Measurements from ENCODE around the gene CLASP1. TPM values are rescaled to one million over a fixed set of nuclear protein-coding genes. Genes with fewer than 3 reads are reported as not detected.

The CLASP1 gene
- total RNA-seq, 2 experiments from 2014 or later = 33.8 to 72.4 TPM

GRCh38 chr2:121455446-121455845 lies 193.8 kb downstream of the CLASP1 start:
- H3K79me2 ChIP-seq (ENCODE audit: insufficient read depth, low read depth, low read length) = no peaks in the 10 kb centered on the region
- no peaks in the 10 kb centered on the region for H4K20me1 ChIP-seq (ENCODE audit: insufficient read depth, low read length)
- H3K9me3 ChIP-seq (ENCODE audit: low read length) = no peaks in the 10 kb centered on the region
- ChIA-PET CTCF (ENCODE audit: unreplicated experiment) (no interaction called here), POLR2A (interaction anchor here (1.9 kb wide), 1 partner anchor 11 kb away, joined by 6 read pairs; no protein-coding TSS in a partner anchor)
- H2AFZ ChIP-seq (ENCODE audit: low read length) = no peak overlapping the region
- H3K4me2 ChIP-seq (ENCODE audit: low read length) = no peak overlapping the region
- TF ChIP-seq EZH2phosphoT487 (IDR thresholded peaks at IDR 0.05; ENCODE audit: borderline replicate concordance, low read depth, low read length) = no peak
- TF ChIP-seq CTCF (conservative IDR thresholded peaks at IDR 0.05; ENCODE audit: low read length) = no peak
- peaks cover 68% of the 10 kb centered on the region for H3K36me3 ChIP-seq (ENCODE audit: insufficient read depth, low read length)
- no peak overlapping the region for H3K27ac ChIP-seq (ENCODE audit: low read depth, low read length, poor library complexity, severe bottlenecking)
- no TSS peak for BruUV-seq (replicated peaks)
- no peak for DNase-seq (ENCODE audit: low spot score)
- no peaks in the 10 kb centered on the region for H3K9me2 ChIP-seq (ENCODE audit: insufficient read depth, low read length)
- intact Hi-C loops (cut with micrococcal nuclease; ENCODE audit: unreplicated experiment) = no loop called here
- H3K4me1 ChIP-seq (ENCODE audit: insufficient read depth, low read length, poor library complexity, severe bottlenecking) = no peaks in the 10 kb centered on the region
- H3K4me3 ChIP-seq (ENCODE audit: low read depth, low read length, poor library complexity, severe bottlenecking) = no peak overlapping the region

DNA sequence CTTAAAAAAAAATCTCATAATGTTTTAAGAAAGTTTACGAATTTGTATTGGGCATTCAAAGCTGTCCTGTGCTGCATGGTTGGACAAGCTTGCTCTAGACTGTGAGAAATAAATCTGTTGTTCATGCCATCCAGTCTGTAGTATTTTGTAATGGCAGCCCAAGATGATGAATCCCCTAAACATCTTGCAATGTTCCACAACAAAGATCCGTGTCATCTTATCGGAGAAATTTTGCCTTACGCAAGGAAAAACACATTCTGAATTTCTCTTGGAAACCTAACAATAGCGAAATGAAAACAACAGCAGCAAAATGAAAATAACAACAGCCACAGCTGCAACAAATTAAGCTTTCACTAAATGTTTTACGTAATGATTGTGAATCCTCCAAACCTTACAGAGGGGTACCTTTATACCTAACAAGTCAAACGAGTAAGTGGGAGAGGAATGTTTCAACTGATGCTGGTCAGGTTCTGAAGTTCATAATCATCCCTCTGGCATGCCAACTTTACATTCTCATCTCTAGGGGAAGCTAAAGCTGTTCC lies 194.6 kb downstream of the CLASP1 start:
- no peak overlapping the region for H3K27ac ChIP-seq (ENCODE audit: low read depth, low read length, poor library complexity, severe bottlenecking)
- H3K4me1 ChIP-seq (ENCODE audit: insufficient read depth, low read length, poor library complexity, severe bottlenecking) = no peaks in the 10 kb centered on the region
- no peak overlapping the region for H2AFZ ChIP-seq (ENCODE audit: low read length)
- H4K20me1 ChIP-seq (ENCODE audit: insufficient read depth, low read length) = no peaks in the 10 kb centered on the region
- CTCF ChIA-PET (ENCODE audit: unreplicated experiment) = interaction anchor here (1.3 kb wide), 1 partner anchor 10 kb away, joined by 3 read pairs; no protein-coding TSS in a partner anchor
- intact Hi-C loops (cut with micrococcal nuclease; ENCODE audit: unreplicated experiment) = no loop called here
- POLR2A ChIA-PET = interaction anchor here (0.6 to 1.9 kb wide), 3 partner anchors 10 to 906 kb away, joined by 3 to 6 read pairs (median 4); no protein-coding TSS in a partner anchor
- H3K79me2 ChIP-seq (ENCODE audit: insufficient read depth, low read depth, low read length) = no peaks in the 10 kb centered on the region
- no peaks in the 10 kb centered on the region for H3K9me3 ChIP-seq (ENCODE audit: low read length)
- peaks cover 69% of the 10 kb centered on the region for H3K36me3 ChIP-seq (ENCODE audit: insufficient read depth, low read length)
- H3K4me2 ChIP-seq (ENCODE audit: low read length) = no peak overlapping the region
- H3K9me2 ChIP-seq (ENCODE audit: insufficient read depth, low read length) = no peaks in the 10 kb centered on the region
- no peak for DNase-seq (ENCODE audit: low spot score)
- no peak overlapping the region for H3K4me3 ChIP-seq (ENCODE audit: low read depth, low read length, poor library complexity, severe bottlenecking)
- BruUV-seq (replicated peaks) = no TSS peak
- TF ChIP-seq EZH2phosphoT487 (IDR thresholded peaks at IDR 0.05; ENCODE audit: borderline replicate concordance, low read depth, low read length) (no peak), CTCF (conservative IDR thresholded peaks at IDR 0.05; ENCODE audit: low read length) (no peak)

GRCh38 chr2:121451398-121451797 lies 197.9 kb downstream of the CLASP1 start:
- H3K36me3 ChIP-seq (ENCODE audit: insufficient read depth, low read length) = peaks cover 74% of the 10 kb centered on the region
- no peaks in the 10 kb centered on the region for H3K9me2 ChIP-seq (ENCODE audit: insufficient read depth, low read length)
- no peaks in the 10 kb centered on the region for H3K4me1 ChIP-seq (ENCODE audit: insufficient read depth, low read length, poor library complexity, severe bottlenecking)
- no peak overlapping the region for H2AFZ ChIP-seq (ENCODE audit: low read length)
- no peaks in the 10 kb centered on the region for H3K79me2 ChIP-seq (ENCODE audit: insufficient read depth, low read depth, low read length)
- no peak overlapping the region for H3K4me3 ChIP-seq (ENCODE audit: low read depth, low read length, poor library complexity, severe bottlenecking)
- no peak for DNase-seq (ENCODE audit: low spot score)
- no peaks in the 10 kb centered on the region for H3K9me3 ChIP-seq (ENCODE audit: low read length)
- H4K20me1 ChIP-seq (ENCODE audit: insufficient read depth, low read length) = no peaks in the 10 kb centered on the region
- no TSS peak for BruUV-seq (replicated peaks)
- H3K4me2 ChIP-seq (ENCODE audit: low read length) = no peak overlapping the region
- CTCF ChIA-PET (ENCODE audit: unreplicated experiment) = no interaction called here
- POLR2A ChIA-PET = interaction anchor here (1.1 to 1.4 kb wide), 3 partner anchors 19 to 26 kb away, joined by 3 to 5 read pairs (median 4); no protein-coding TSS in a partner anchor
- TF ChIP-seq EZH2phosphoT487 (IDR thresholded peaks at IDR 0.05; ENCODE audit: borderline replicate concordance, low read depth, low read length) (no peak), CTCF (conservative IDR thresholded peaks at IDR 0.05; ENCODE audit: low read length) (no peak)
- intact Hi-C loops (cut with micrococcal nuclease; ENCODE audit: unreplicated experiment) = no loop called here
- H3K27ac ChIP-seq (ENCODE audit: low read depth, low read length, poor library complexity, severe bottlenecking) = no peak overlapping the region
